Measurements from ENCODE around the gene METTL25. TPM values are rescaled to one million over a fixed set of nuclear protein-coding genes. Genes with fewer than 3 reads are reported as not detected.

The METTL25 gene
- total and polyA plus RNA-seq, 10 of the 15 experiments (the other 5 are each of a cell fraction or from before 2014, with no cell fraction given), result 5.6 to 11.3 (median 8.0) TPM

DNA sequence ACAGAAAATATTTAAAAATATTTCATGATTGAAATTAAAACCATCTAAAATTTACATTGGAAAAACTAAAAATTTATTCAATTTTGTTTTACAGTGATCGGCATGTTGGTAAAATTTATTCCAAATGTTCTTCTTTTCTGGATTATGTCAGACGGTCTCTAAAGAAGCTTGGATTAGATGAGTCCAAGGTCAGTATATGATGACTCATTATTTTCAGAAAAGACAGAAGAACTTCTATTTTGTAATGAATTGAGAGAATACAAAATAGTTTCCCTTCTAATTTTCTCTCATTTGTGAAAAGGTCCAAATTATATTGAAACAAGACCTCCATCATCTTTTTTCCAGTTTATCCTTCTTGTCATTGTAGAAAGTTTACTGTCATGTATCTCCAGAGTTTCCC lies 98.3 kb downstream of the METTL25 start:
- Histone ChIP-seq H3K9ac (ENCODE audit: control insufficient read depth, insufficient read depth, low read length) (no peak overlapping the region), H4K20me1 (ENCODE audit: control insufficient read depth, insufficient read depth) (no peaks in the 10 kb centered on the region), H3K4me2 (ENCODE audit: control insufficient read depth, insufficient read depth) (no peak overlapping the region), H3K79me2 (ENCODE audit: control insufficient read depth, insufficient read depth, low read length) (no peaks in the 10 kb centered on the region), H3K27me3 (replicated peaks in 1 of 2; ENCODE audit: control insufficient read depth in 2 of 2, insufficient read depth in 2 of 2, low read length in 1 of 2) (no peaks in the 10 kb centered on the region), H2AFZ (ENCODE audit: control insufficient read depth, low read depth, low read length) (no peak overlapping the region), H3K4me3 (no peak overlapping the region), H3K36me3 (ENCODE audit: control insufficient read depth in 2 of 2, insufficient read depth in 2 of 2, low read length in 1 of 2) (no peaks in the 10 kb centered on the region), H3K27ac (ENCODE audit: control insufficient read depth, insufficient read depth) (no peak overlapping the region), H3K9me3 (replicated peaks; ENCODE audit: control insufficient read depth, insufficient read depth, low read length) (no peaks in the 10 kb centered on the region), H3K4me1 (ENCODE audit: control insufficient read depth, insufficient read depth, low read length) (no peaks in the 10 kb centered on the region)
- SMC1A ChIA-PET (ENCODE audit: uncharacterized antibody, unreplicated experiment), result interaction anchor here (0.8 kb wide), 1 partner anchor 8 kb away, joined by 3 read pairs; no protein-coding TSS in a partner anchor
- CTCF ChIA-PET, result interaction anchor here (1.2 kb wide), 1 partner anchor 62 kb away, joined by 3 read pairs; no protein-coding TSS in a partner anchor
- POLR2A ChIA-PET, result no interaction called here
- FAIRE-seq (no peak), ATAC-seq (no peak), DNase-seq (ENCODE audit: low read depth, low spot score) (no peak)
- RAD21 ChIA-PET (ENCODE audit: unreplicated experiment), result no interaction called here
- BruUV-seq (replicated peaks), result no TSS peak
- TF ChIP-seq NR2F1 (conservative IDR thresholded peaks at IDR 0.05) (no peak), IKZF2 (IDR thresholded peaks at IDR 0.05) (no peak), CBX5 (IDR thresholded peaks at IDR 0.05; ENCODE audit: low read depth) (no peak), TAF1 (IDR thresholded peaks at IDR 0.05; ENCODE audit: borderline replicate concordance, low read depth, low read length) (no peak)
- TF ChIP-seq, protein P1, sequence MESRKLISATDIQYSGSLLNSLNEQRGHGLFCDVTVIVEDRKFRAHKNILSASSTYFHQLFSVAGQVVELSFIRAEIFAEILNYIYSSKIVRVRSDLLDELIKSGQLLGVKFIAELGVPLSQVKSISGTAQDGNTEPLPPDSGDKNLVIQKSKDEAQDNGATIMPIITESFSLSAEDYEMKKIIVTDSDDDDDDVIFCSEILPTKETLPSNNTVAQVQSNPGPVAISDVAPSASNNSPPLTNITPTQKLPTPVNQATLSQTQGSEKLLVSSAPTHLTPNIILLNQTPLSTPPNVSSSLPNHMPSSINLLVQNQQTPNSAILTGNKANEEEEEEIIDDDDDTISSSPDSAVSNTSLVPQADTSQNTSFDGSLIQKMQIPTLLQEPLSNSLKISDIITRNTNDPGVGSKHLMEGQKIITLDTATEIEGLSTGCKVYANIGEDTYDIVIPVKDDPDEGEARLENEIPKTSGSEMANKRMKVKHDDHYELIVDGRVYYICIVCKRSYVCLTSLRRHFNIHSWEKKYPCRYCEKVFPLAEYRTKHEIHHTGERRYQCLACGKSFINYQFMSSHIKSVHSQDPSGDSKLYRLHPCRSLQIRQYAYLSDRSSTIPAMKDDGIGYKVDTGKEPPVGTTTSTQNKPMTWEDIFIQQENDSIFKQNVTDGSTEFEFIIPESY (IDR thresholded peaks at IDR 0.05), result no peak
- in situ Hi-C loops (cut with MboI) (no loop called here), intact Hi-C loops (cut with micrococcal nuclease; ENCODE audit: unreplicated experiment) (no loop called here)
- WGBS (ENCODE audit: insufficient coverage, insufficient replicate concordance, low lambda C conversion rate, missing lambda C conversion rate), result 100% methylated on average over 2 of the region's 2 CpGs

DNA sequence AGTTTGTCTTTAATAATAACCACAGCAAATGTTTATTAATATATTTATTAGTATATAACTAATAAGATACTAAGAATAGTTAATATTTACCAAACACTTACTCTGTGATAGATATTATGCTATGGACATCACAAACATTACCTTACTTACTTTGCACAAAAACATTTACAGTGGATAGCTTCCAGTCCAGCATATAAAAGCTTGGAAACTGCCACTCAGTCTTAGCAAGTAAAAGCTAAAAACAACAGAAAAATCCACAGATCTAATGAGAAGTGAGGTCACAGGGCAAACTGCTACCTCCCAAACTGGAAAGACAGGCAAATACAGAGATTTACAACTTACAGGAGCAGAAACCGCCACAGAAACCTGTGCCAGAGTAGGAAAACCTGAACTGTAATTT lies 99.8 kb downstream of the METTL25 start:
- Histone ChIP-seq H3K27ac (ENCODE audit: control insufficient read depth, insufficient read depth) (no peak overlapping the region), H3K79me2 (ENCODE audit: control insufficient read depth, insufficient read depth, low read length) (no peaks in the 10 kb centered on the region), H3K4me2 (ENCODE audit: control insufficient read depth, insufficient read depth) (no peak overlapping the region), H4K20me1 (ENCODE audit: control insufficient read depth, insufficient read depth) (no peaks in the 10 kb centered on the region), H3K27me3 (replicated peaks in 1 of 2; ENCODE audit: control insufficient read depth in 2 of 2, insufficient read depth in 2 of 2, low read length in 1 of 2) (no peaks in the 10 kb centered on the region), H3K9me3 (replicated peaks; ENCODE audit: control insufficient read depth, insufficient read depth, low read length) (no peaks in the 10 kb centered on the region), H2AFZ (ENCODE audit: control insufficient read depth, low read depth, low read length) (no peak overlapping the region), H3K9ac (ENCODE audit: control insufficient read depth, insufficient read depth, low read length) (no peak overlapping the region), H3K36me3 (ENCODE audit: control insufficient read depth in 2 of 2, insufficient read depth in 2 of 2, low read length in 1 of 2) (no peaks in the 10 kb centered on the region), H3K4me3 (no peak overlapping the region), H3K4me1 (ENCODE audit: control insufficient read depth, insufficient read depth, low read length) (no peaks in the 10 kb centered on the region)
- in situ Hi-C loops (cut with MboI) (no loop called here), intact Hi-C loops (cut with micrococcal nuclease; ENCODE audit: unreplicated experiment) (no loop called here)
- ChIA-PET POLR2A (no interaction called here), CTCF (interaction anchor here (0.6 to 1.4 kb wide), 3 partner anchors 14 to 111 kb away, joined by 3 read pairs; no protein-coding TSS in a partner anchor), SMC1A (ENCODE audit: uncharacterized antibody, unreplicated experiment) (no interaction called here), RAD21 (ENCODE audit: unreplicated experiment) (no interaction called here)
- FAIRE-seq (no peak), ATAC-seq (no peak), DNase-seq (ENCODE audit: low read depth, low spot score) (no peak)
- WGBS (ENCODE audit: insufficient coverage, insufficient replicate concordance, low lambda C conversion rate, missing lambda C conversion rate), result 100% methylated on average over 1 of the region's 1 CpG
- no TSS peak for BruUV-seq (replicated peaks)
- TF ChIP-seq CHD4 (IDR thresholded peaks at IDR 0.05), result no peak
- no peak for TF ChIP-seq ZNF622 (IDR thresholded peaks at IDR 0.05)
- no peak for TF ChIP-seq CREM (IDR thresholded peaks at IDR 0.05; ENCODE audit: low read depth)
- TF ChIP-seq, protein P2, sequence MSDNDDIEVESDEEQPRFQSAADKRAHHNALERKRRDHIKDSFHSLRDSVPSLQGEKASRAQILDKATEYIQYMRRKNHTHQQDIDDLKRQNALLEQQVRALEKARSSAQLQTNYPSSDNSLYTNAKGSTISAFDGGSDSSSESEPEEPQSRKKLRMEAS (IDR thresholded peaks at IDR 0.05; ENCODE audit: low read depth, low read length), result no peak
- TF ChIP-seq PML (IDR thresholded peaks at IDR 0.05; ENCODE audit: low read length), result no peak
- TF ChIP-seq, protein P3, sequence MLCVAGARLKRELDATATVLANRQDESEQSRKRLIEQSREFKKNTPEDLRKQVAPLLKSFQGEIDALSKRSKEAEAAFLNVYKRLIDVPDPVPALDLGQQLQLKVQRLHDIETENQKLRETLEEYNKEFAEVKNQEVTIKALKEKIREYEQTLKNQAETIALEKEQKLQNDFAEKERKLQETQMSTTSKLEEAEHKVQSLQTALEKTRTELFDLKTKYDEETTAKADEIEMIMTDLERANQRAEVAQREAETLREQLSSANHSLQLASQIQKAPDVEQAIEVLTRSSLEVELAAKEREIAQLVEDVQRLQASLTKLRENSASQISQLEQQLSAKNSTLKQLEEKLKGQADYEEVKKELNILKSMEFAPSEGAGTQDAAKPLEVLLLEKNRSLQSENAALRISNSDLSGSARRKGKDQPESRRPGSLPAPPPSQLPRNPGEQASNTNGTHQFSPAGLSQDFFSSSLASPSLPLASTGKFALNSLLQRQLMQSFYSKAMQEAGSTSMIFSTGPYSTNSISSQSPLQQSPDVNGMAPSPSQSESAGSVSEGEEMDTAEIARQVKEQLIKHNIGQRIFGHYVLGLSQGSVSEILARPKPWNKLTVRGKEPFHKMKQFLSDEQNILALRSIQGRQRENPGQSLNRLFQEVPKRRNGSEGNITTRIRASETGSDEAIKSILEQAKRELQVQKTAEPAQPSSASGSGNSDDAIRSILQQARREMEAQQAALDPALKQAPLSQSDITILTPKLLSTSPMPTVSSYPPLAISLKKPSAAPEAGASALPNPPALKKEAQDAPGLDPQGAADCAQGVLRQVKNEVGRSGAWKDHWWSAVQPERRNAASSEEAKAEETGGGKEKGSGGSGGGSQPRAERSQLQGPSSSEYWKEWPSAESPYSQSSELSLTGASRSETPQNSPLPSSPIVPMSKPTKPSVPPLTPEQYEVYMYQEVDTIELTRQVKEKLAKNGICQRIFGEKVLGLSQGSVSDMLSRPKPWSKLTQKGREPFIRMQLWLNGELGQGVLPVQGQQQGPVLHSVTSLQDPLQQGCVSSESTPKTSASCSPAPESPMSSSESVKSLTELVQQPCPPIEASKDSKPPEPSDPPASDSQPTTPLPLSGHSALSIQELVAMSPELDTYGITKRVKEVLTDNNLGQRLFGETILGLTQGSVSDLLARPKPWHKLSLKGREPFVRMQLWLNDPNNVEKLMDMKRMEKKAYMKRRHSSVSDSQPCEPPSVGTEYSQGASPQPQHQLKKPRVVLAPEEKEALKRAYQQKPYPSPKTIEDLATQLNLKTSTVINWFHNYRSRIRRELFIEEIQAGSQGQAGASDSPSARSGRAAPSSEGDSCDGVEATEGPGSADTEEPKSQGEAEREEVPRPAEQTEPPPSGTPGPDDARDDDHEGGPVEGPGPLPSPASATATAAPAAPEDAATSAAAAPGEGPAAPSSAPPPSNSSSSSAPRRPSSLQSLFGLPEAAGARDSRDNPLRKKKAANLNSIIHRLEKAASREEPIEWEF (IDR thresholded peaks at IDR 0.05; ENCODE audit: insufficient replicate concordance, low read depth, low read length), result no peak
- no peak for TF ChIP-seq SP1 (IDR thresholded peaks at IDR 0.05; ENCODE audit: low read depth, low read length)

Data from GM12878 (cell line).